Measurements from ENCODE around the gene WSB2.

GRCh38 chr12:117998719-117999118 lies 62.3 kb downstream of the WSB2 start:
- TF ChIP-seq CTCF (IDR thresholded peaks at IDR 0.05) (no peak), ZFX (IDR thresholded peaks at IDR 0.05; ENCODE audit: borderline replicate concordance) (no peak)
